ENCODE data around the gene GDF2.

- TF ChIP-seq, protein P1, sequence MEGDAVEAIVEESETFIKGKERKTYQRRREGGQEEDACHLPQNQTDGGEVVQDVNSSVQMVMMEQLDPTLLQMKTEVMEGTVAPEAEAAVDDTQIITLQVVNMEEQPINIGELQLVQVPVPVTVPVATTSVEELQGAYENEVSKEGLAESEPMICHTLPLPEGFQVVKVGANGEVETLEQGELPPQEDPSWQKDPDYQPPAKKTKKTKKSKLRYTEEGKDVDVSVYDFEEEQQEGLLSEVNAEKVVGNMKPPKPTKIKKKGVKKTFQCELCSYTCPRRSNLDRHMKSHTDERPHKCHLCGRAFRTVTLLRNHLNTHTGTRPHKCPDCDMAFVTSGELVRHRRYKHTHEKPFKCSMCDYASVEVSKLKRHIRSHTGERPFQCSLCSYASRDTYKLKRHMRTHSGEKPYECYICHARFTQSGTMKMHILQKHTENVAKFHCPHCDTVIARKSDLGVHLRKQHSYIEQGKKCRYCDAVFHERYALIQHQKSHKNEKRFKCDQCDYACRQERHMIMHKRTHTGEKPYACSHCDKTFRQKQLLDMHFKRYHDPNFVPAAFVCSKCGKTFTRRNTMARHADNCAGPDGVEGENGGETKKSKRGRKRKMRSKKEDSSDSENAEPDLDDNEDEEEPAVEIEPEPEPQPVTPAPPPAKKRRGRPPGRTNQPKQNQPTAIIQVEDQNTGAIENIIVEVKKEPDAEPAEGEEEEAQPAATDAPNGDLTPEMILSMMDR (conservative IDR thresholded peaks at IDR 0.05 in 1 of 2, IDR thresholded peaks at IDR 0.05 in 1 of 2; ENCODE audit: extremely low read depth in 1 of 2, insufficient read depth in 1 of 2, low read depth in 1 of 2, low read length in 2 of 2), result no peak
- TF ChIP-seq EZH2 (IDR thresholded peaks at IDR 0.05; ENCODE audit: borderline replicate concordance, low read length), result no peak
Observed at GRCh38 chr10:47357911-47358310, 35.7 kb downstream of the GDF2 start.

Measured in mammary epithelial cell (primary cell).